Neural crest cell (in vitro differentiated cells): ENCODE results near the gene TCAIM. TPM values are rescaled to one million over a fixed set of nuclear protein-coding genes. Genes with fewer than 3 reads are reported as not detected.

ENCODE experiments used
- DNase-seq: peaks from one replicate; pipeline ENCODE4 v3.0.0; 2021; ENCODE audit warnings: low read depth, mixed read lengths, low spot score
- H3K27ac Mint-ChIP-seq: one replicate; pipeline ENCODE4 v1.8.0; 2021; ENCODE audit warnings: mild to moderate bottlenecking, mixed read lengths; ENCODE audit not compliant: unreplicated experiment
- H3K27me3 Mint-ChIP-seq: 2 replicates; pipeline ENCODE4 v1.8.0; 2021; ENCODE audit warnings: low read depth, mild to moderate bottlenecking, mixed read lengths
- H3K36me3 Mint-ChIP-seq: 2 replicates; pipeline ENCODE4 v1.8.0; 2021; ENCODE audit warnings: low read depth, mild to moderate bottlenecking, mixed read lengths
- H3K4me1 Mint-ChIP-seq: 2 replicates; pipeline ENCODE4 v1.8.0; 2021; ENCODE audit warnings: mixed read lengths
- H3K4me3 Mint-ChIP-seq: one replicate; pipeline ENCODE4 v1.8.0; 2021; ENCODE audit warnings: mild to moderate bottlenecking, mixed read lengths
- H3K9me3 Mint-ChIP-seq: 2 replicates; pipeline ENCODE4 v1.8.0; 2021; ENCODE audit warnings: mixed read lengths
- CTCF ChIP-seq: fragments of 200-600 bp; sonication (generic); conservative IDR thresholded peaks from 2 replicates; pipeline ENCODE4 v1.5.0; 2021; ENCODE audit warnings: antibody characterized with exemption, mild to moderate bottlenecking
- total RNA-seq: library from RNA; stranded (reverse); gene quantifications from 2 replicates; pipeline ENCODE4 v1.2.1, GENCODE V29; 2021

Gene TCAIM
- total RNA-seq, 1 donor from 2014 or later = 25.3 TPM

DNA sequence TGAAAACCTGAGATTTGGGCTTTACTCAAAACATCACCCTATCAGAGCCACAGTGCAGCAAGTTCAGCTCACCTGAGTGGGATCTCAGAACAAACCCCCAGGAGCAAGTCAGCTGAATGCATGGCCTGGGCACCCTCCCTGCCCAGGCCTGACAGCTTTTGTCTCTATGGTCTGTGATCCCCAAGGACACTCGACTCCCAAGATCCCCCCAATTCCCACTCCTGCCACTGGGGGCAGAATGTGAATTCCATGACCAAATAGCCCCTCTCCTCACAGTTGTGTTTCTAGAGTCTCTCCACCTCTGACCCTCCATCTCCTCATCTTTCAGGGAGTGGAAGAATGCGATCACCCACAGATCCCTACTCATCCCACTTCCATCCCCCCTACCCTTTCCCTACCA lies 80.0 kb downstream of the TCAIM start:
- no peak for DNase-seq
- no peak overlapping the region for H3K4me3 Mint-ChIP-seq
- H3K4me1 Mint-ChIP-seq = no peaks in the 10 kb centered on the region
- peak; percentile 38 for TF ChIP-seq CTCF
- H3K9me3 Mint-ChIP-seq = no peaks in the 10 kb centered on the region
- no peaks in the 10 kb centered on the region for H3K27me3 Mint-ChIP-seq
- no peaks in the 10 kb centered on the region for H3K36me3 Mint-ChIP-seq
- peak overlapping the region; percentile 93 for H3K27ac Mint-ChIP-seq

DNA sequence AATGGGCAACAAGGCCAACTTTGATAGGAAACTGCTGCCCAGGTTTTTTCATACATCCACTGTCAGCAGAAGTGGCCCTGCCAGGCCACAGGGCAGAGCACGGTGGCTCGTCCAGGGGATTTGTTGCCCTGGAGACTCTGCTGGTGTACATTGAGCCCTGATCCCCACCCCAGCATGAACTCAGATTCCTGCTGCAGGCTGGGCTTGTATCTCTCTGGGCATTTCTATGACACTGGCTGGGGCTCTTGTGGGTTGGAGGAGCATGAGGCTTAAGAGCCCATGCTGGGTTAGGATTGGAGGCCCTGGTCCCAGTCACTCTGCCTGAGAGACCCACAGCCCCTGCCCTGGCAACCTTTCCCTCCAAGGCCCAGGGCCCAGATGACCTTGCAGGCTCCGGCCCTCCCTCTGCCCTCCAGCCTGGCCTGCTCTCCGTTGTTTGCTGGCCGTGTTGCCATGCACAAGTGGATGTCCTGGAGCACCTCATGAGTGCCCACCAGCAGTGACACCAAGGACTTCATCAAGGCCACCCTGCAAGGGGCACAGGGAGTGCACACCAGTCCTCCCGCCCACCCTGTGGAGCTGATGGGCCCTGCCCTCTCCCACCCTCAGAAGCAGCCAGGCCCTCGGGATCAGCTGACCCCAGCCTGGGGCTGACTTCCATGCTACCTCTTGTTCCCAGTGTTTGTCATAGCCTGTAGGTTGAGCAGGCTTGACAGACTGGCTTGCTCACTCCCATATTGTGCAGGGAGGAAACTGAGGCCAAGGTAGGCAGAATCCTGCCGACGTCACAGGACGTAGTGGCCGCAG lies 80.8 kb downstream of the TCAIM start:
- H3K4me1 Mint-ChIP-seq = no peaks in the 10 kb centered on the region
- no peak overlapping the region for H3K27ac Mint-ChIP-seq
- no peaks in the 10 kb centered on the region for H3K36me3 Mint-ChIP-seq
- no peak for DNase-seq
- TF ChIP-seq CTCF = no peak
- no peaks in the 10 kb centered on the region for H3K9me3 Mint-ChIP-seq
- no peaks in the 10 kb centered on the region for H3K27me3 Mint-ChIP-seq
- no peak overlapping the region for H3K4me3 Mint-ChIP-seq

- no peak overlapping the region for H3K4me3 Mint-ChIP-seq
- no peak for TF ChIP-seq CTCF
- DNase-seq = no peak
These were observed 81.5 kb downstream of the TCAIM start for GRCh38 chr3:44419923-44420650.

DNA sequence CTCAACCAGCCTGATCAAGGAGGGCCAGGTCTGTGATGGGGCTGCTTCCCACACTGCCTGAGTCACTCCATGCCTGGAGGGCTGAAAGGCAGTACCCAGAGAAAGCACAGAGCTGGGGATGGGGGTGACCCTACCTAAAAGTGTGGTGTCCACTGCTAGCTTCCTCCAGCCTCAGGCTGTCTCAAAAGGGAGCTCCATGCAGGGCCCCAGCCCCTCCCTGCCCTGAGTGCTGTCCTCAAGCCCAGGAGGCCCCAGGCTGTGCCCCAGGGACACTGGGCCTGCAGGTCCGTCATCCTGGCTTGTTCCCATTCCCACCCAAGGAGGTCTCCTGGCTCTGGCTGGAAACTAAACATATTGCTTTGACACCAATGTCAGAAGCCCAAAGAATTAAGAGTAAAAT lies 82.1 kb downstream of the TCAIM start:
- Mint-ChIP-seq H3K27me3 (no peaks in the 10 kb centered on the region), H3K4me3 (no peak overlapping the region)
- TF ChIP-seq CTCF = no peak

More at GRCh38 chr3:44419923-44420650, 81.5 kb downstream of the TCAIM start:
- Mint-ChIP-seq H3K36me3 (no peaks in the 10 kb centered on the region), H3K27me3 (no peaks in the 10 kb centered on the region), H3K4me1 (no peaks in the 10 kb centered on the region), H3K27ac (no peak overlapping the region), H3K9me3 (no peaks in the 10 kb centered on the region)

DNA sequence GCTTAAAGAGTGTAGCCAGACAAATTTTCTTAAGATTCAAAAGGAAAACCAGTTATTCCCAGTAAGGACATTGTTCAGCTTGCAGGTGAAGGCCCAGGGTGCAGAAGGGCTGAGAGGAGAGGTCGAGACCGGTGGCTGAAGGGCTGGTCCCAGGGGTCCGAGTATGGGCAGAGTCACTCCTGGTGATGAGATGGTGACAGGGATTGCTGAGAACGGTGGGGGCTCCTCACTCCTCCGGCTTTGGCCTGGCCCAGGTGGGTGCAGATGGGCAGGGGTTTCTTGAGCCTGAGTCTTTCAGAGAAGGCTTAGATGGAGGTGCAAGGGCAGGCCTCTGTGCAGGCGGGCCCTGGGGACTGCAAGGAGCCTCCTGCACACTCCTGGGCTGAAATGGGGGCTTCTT lies 82.7 kb downstream of the TCAIM start:
- no peaks in the 10 kb centered on the region for H3K4me1 Mint-ChIP-seq
- TF ChIP-seq CTCF = no peak
- H3K36me3 Mint-ChIP-seq = no peaks in the 10 kb centered on the region
- H3K4me3 Mint-ChIP-seq = no peak overlapping the region
- H3K9me3 Mint-ChIP-seq = no peaks in the 10 kb centered on the region
- DNase-seq = no peak
- no peaks in the 10 kb centered on the region for H3K27me3 Mint-ChIP-seq
- H3K27ac Mint-ChIP-seq = no peak overlapping the region

More for the DNA sequence above, 82.1 kb downstream of the TCAIM start:
- Mint-ChIP-seq H3K36me3 (no peaks in the 10 kb centered on the region), H3K27ac (no peak overlapping the region), H3K9me3 (no peaks in the 10 kb centered on the region), H3K4me1 (no peaks in the 10 kb centered on the region)
- DNase-seq = no peak
